ENCODE results near the gene DTNA.

DTNA gene

GRCh38 chr18:34800381-34800780 lies 90.3 kb downstream of the DTNA start:
- TF ChIP-seq CTCF (IDR thresholded peaks at IDR 0.05; ENCODE audit: control insufficient read depth, insufficient read depth, low read depth, low read length, missing control alignments), result no peak
- no peak overlapping the region for H3K4me3 ChIP-seq (ENCODE audit: control insufficient read depth, low read depth, low read length)
- DNase-seq (ENCODE audit: low read depth), result no peak

GRCh38 chr18:34801774-34802173 lies 91.7 kb downstream of the DTNA start:
- no peak for DNase-seq (ENCODE audit: low read depth)
- no peak for TF ChIP-seq CTCF (IDR thresholded peaks at IDR 0.05; ENCODE audit: control insufficient read depth, insufficient read depth, low read depth, low read length, missing control alignments)
- no peak overlapping the region for H3K4me3 ChIP-seq (ENCODE audit: control insufficient read depth, low read depth, low read length)

GRCh38 chr18:34802959-34803358 lies 92.9 kb downstream of the DTNA start:
- TF ChIP-seq CTCF (IDR thresholded peaks at IDR 0.05; ENCODE audit: control insufficient read depth, insufficient read depth, low read depth, low read length, missing control alignments), result no peak
- DNase-seq (ENCODE audit: low read depth), result no peak
- H3K4me3 ChIP-seq (ENCODE audit: control insufficient read depth, low read depth, low read length), result no peak overlapping the region

- no peak for DNase-seq (ENCODE audit: low read depth)
- H3K4me3 ChIP-seq (ENCODE audit: control insufficient read depth, low read depth, low read length), result no peak overlapping the region
- TF ChIP-seq CTCF (IDR thresholded peaks at IDR 0.05; ENCODE audit: control insufficient read depth, insufficient read depth, low read depth, low read length, missing control alignments), result no peak
Observed at GRCh38 chr18:34803877-34804400, 93.8 kb downstream of the DTNA start.

GRCh38 chr18:34805103-34805877 lies 95.2 kb downstream of the DTNA start:
- no peak for TF ChIP-seq CTCF (IDR thresholded peaks at IDR 0.05; ENCODE audit: control insufficient read depth, insufficient read depth, low read depth, low read length, missing control alignments)
- H3K4me3 ChIP-seq (ENCODE audit: control insufficient read depth, low read depth, low read length), result no peak overlapping the region
- no peak for DNase-seq (ENCODE audit: low read depth)

- H3K4me3 ChIP-seq (ENCODE audit: control insufficient read depth, low read depth, low read length), result no peak overlapping the region
- TF ChIP-seq CTCF (IDR thresholded peaks at IDR 0.05; ENCODE audit: control insufficient read depth, insufficient read depth, low read depth, low read length, missing control alignments), result no peak
- DNase-seq (ENCODE audit: low read depth), result no peak
Observed at GRCh38 chr18:34805878-34806351, 95.8 kb downstream of the DTNA start.
